WTC11 (cell line): ENCODE measurements around the gene STARD13. TPM values are rescaled to one million over a fixed set of nuclear protein-coding genes. Genes with fewer than 3 reads are reported as not detected.

Experiments
- ATAC-seq: fragments of 200-7000 bp; cut with Tn5 transposase; 2 replicates; pipeline ENCODE4 v1.10.0; 2021; ENCODE audit warnings: mild to moderate bottlenecking, moderate library complexity
- CTCF ChIA-PET: fragments of 300-600 bp; sonication (Branson Sonifier 250); formaldehyde crosslinking; loops from one replicate; lab custom pipeline; 2021; ENCODE audit warnings: antibody characterized with exemption; lab: Charles Lee
- POLR2A ChIA-PET: fragments of 350-600 bp; sonication (Branson Sonifier 250); formaldehyde crosslinking; loops from one replicate; lab custom pipeline; 2021; ENCODE audit warnings: antibody characterized with exemption; lab: Charles Lee
- DNase-seq: peaks from one replicate; pipeline ENCODE4 v3.0.0; 2021; ENCODE audit warnings: low spot score
- H3K27ac Mint-ChIP-seq: 2 replicates; pipeline ENCODE4 v1.8.0; 2021; ENCODE audit warnings: mixed read lengths
- H3K27me3 Mint-ChIP-seq: 2 replicates; pipeline ENCODE4 v1.8.0; 2021; ENCODE audit warnings: low read depth, mild to moderate bottlenecking, moderate library complexity, mixed read lengths
- H3K36me3 Mint-ChIP-seq: 2 replicates; pipeline ENCODE4 v1.8.0; 2021; ENCODE audit warnings: mixed read lengths
- H3K4me1 Mint-ChIP-seq: 2 replicates; pipeline ENCODE4 v1.8.0; 2022; ENCODE audit warnings: mixed read lengths
- H3K4me3 Mint-ChIP-seq: 2 replicates; pipeline ENCODE4 v1.8.0; 2021; ENCODE audit warnings: mild to moderate bottlenecking, moderate library complexity, mixed read lengths
- H3K9me3 Mint-ChIP-seq: 2 replicates; pipeline ENCODE4 v1.8.0; 2021; ENCODE audit warnings: mixed read lengths
- ATF2 ChIP-seq: sonication (generic); formaldehyde crosslinking; IDR thresholded peaks from 2 replicates; pipeline ENCODE4 v1.8.1; 2022; ENCODE audit warnings: low read depth, missing genetic modification reagents, borderline replicate concordance
- ELF4 ChIP-seq: sonication (generic); formaldehyde crosslinking; IDR thresholded peaks from 2 replicates; pipeline ENCODE4 v1.8.1; 2022; ENCODE audit warnings: low read depth, mild to moderate bottlenecking, moderate library complexity, missing genetic modification reagents
- ETV6 ChIP-seq: sonication (generic); formaldehyde crosslinking; IDR thresholded peaks from 2 replicates; pipeline ENCODE4 v1.8.1; 2022; ENCODE audit warnings: mild to moderate bottlenecking, missing genetic modification reagents
- FOXJ3 ChIP-seq: sonication (generic); formaldehyde crosslinking; IDR thresholded peaks from 2 replicates; pipeline ENCODE4 v1.9.0; 2021; ENCODE audit warnings: missing genetic modification reagents, mild to moderate bottlenecking, borderline replicate concordance
- MXD4 ChIP-seq: fragments of 250-450 bp; sonication (Bioruptor Pico); IDR thresholded peaks from 2 replicates; pipeline ENCODE4 v1.8.0; 2021; ENCODE audit warnings: mild to moderate bottlenecking, moderate library complexity, borderline replicate concordance
- NFE2L1 ChIP-seq: sonication (generic); formaldehyde crosslinking; IDR thresholded peaks from 2 replicates; pipeline ENCODE4 v1.8.1; 2023; ENCODE audit warnings: missing genetic modification reagents
- SOX15 ChIP-seq: fragments of 250-450 bp; sonication (Bioruptor Pico); IDR thresholded peaks from 2 replicates; pipeline ENCODE4 v1.9.0; 2021; ENCODE audit warnings: mild to moderate bottlenecking
- STAT6 ChIP-seq: sonication (generic); formaldehyde crosslinking; conservative IDR thresholded peaks from 2 replicates; pipeline ENCODE4 v1.8.1; 2023; ENCODE audit warnings: mild to moderate bottlenecking, low read depth, missing genetic modification reagents, moderate library complexity
- TEAD4 ChIP-seq: sonication (generic); formaldehyde crosslinking; IDR thresholded peaks from 2 replicates; pipeline ENCODE4 v1.8.0; 2022; ENCODE audit warnings: mild to moderate bottlenecking, missing genetic modification reagents
- ZNF138 ChIP-seq: sonication (generic); formaldehyde crosslinking; conservative IDR thresholded peaks from 2 replicates; pipeline ENCODE4 v1.8.1; 2022; ENCODE audit warnings: mild to moderate bottlenecking, moderate library complexity, missing genetic modification reagents
- ZNF281 ChIP-seq: sonication (generic); formaldehyde crosslinking; IDR thresholded peaks from 2 replicates; pipeline ENCODE4 v1.8.0; 2023; ENCODE audit warnings: mild to moderate bottlenecking, missing genetic modification reagents
- ZNF317 ChIP-seq: sonication (generic); formaldehyde crosslinking; IDR thresholded peaks from 2 replicates; pipeline ENCODE4 v1.8.1; 2023; ENCODE audit warnings: low read depth, mild to moderate bottlenecking, moderate library complexity, missing genetic modification reagents, borderline replicate concordance
- ZNF416 ChIP-seq: fragments of 250-450 bp; sonication (Bioruptor Pico); IDR thresholded peaks from 2 replicates; pipeline ENCODE4 v1.9.0; 2021; ENCODE audit warnings: mild to moderate bottlenecking, inconsistent platforms
- ZNF423 ChIP-seq: fragments of 250-450 bp; sonication (Bioruptor Pico); IDR thresholded peaks from 2 replicates; pipeline ENCODE4 v2.1.2; 2022; ENCODE audit warnings: mild to moderate bottlenecking, moderate library complexity
- ZNF425 ChIP-seq: fragments of 250-450 bp; sonication (Bioruptor Pico); conservative IDR thresholded peaks from 2 replicates; pipeline ENCODE4 v1.9.0; 2021; ENCODE audit warnings: mild to moderate bottlenecking
- ZSCAN18 ChIP-seq: fragments of 250-450 bp; sonication (Bioruptor Pico); IDR thresholded peaks from 2 replicates; pipeline ENCODE4 v2.1.2; 2022; ENCODE audit warnings: mild to moderate bottlenecking, moderate library complexity
- total RNA-seq: library from RNA; stranded (reverse); gene quantifications from 3 replicates; pipeline ENCODE4 v1.2.3, GENCODE V29; 2021

Gene STARD13
- total RNA-seq, 1 experiment from 2014 or later = 4.4 TPM

GRCh38 chr13:33112766-33113165, 172.8 kb downstream of the STARD13 start:
- TF ChIP-seq ATF2 (CRISPR knock-in tag) = no peak
- TF ChIP-seq FOXJ3 (CRISPR knock-in tag) = no peak
- no peak for TF ChIP-seq SOX15 (CRISPR knock-in tag)
- no peak for TF ChIP-seq STAT6
- no peak for TF ChIP-seq NFE2L1 (CRISPR knock-in tag)
- no peak for TF ChIP-seq ELF4 (CRISPR knock-in tag)
- TF ChIP-seq ETV6 = no peak
- TF ChIP-seq ZNF425 (CRISPR knock-in tag) = no peak
- TF ChIP-seq ZNF317 (CRISPR knock-in tag) = no peak
- TF ChIP-seq ZSCAN18 (CRISPR knock-in tag) = no peak
- no peak for TF ChIP-seq TEAD4 (CRISPR knock-in tag)
- TF ChIP-seq ZNF416 (CRISPR knock-in tag) = no peak
- TF ChIP-seq ZNF138 = no peak
- no peak for TF ChIP-seq MXD4 (CRISPR knock-in tag)
- TF ChIP-seq ZNF423 (CRISPR knock-in tag) = no peak
- TF ChIP-seq ZNF281 (CRISPR knock-in tag) = no peak

More at GRCh38 chr13:33112766-33113165, 172.8 kb downstream of the STARD13 start:
- no peaks in the 10 kb centered on the region for H3K4me1 Mint-ChIP-seq
- H3K36me3 Mint-ChIP-seq = no peaks in the 10 kb centered on the region
- CTCF ChIA-PET = no interaction called here
- H3K27ac Mint-ChIP-seq = no peak overlapping the region
- no peaks in the 10 kb centered on the region for H3K27me3 Mint-ChIP-seq
- POLR2A ChIA-PET = no interaction called here
- H3K4me3 Mint-ChIP-seq = no peak overlapping the region
- H3K9me3 Mint-ChIP-seq = no peaks in the 10 kb centered on the region
- no peak for DNase-seq
- no peak for ATAC-seq
